Neural crest cell (in vitro differentiated cells): ENCODE measurements around the gene PGD. TPM values are rescaled to one million over a fixed set of nuclear protein-coding genes. Genes with fewer than 3 reads are reported as not detected.
A peak's percentile ranks its signal among the peaks of the same experiment; 100 is the strongest.

Experiments
- DNase-seq: peaks from one replicate; pipeline ENCODE4 v3.0.0; 2021; ENCODE audit warnings: low read depth, mixed read lengths, low spot score
- H3K27ac Mint-ChIP-seq: one replicate; pipeline ENCODE4 v1.8.0; 2021; ENCODE audit warnings: mild to moderate bottlenecking, mixed read lengths; ENCODE audit not compliant: unreplicated experiment
- H3K27me3 Mint-ChIP-seq: 2 replicates; pipeline ENCODE4 v1.8.0; 2021; ENCODE audit warnings: low read depth, mild to moderate bottlenecking, mixed read lengths
- H3K36me3 Mint-ChIP-seq: 2 replicates; pipeline ENCODE4 v1.8.0; 2021; ENCODE audit warnings: low read depth, mild to moderate bottlenecking, mixed read lengths
- H3K4me1 Mint-ChIP-seq: 2 replicates; pipeline ENCODE4 v1.8.0; 2021; ENCODE audit warnings: mixed read lengths
- H3K4me3 Mint-ChIP-seq: one replicate; pipeline ENCODE4 v1.8.0; 2021; ENCODE audit warnings: mild to moderate bottlenecking, mixed read lengths
- H3K9me3 Mint-ChIP-seq: 2 replicates; pipeline ENCODE4 v1.8.0; 2021; ENCODE audit warnings: mixed read lengths
- CTCF ChIP-seq: fragments of 200-600 bp; sonication (generic); conservative IDR thresholded peaks from 2 replicates; pipeline ENCODE4 v1.5.0; 2021; ENCODE audit warnings: antibody characterized with exemption, mild to moderate bottlenecking
- total RNA-seq: library from RNA; stranded (reverse); gene quantifications from 2 replicates; pipeline ENCODE4 v1.2.1, GENCODE V29; 2021

The PGD gene
- total RNA-seq, 1 donor from 2014 or later = 496 TPM

- Mint-ChIP-seq H3K27me3 (no peaks in the 10 kb centered on the region), H3K9me3 (no peaks in the 10 kb centered on the region), H3K36me3 (no peaks in the 10 kb centered on the region), H3K27ac (no peak overlapping the region), H3K4me3 (peak overlapping the region; percentile 4), H3K4me1 (peaks cover 8% of the 10 kb centered on the region)
- TF ChIP-seq CTCF = no peak
- no peak for DNase-seq
Observed at GRCh38 chr1:10438677-10439163, 39.9 kb downstream of the PGD start.

- no peak overlapping the region for H3K4me3 Mint-ChIP-seq
- H3K27ac Mint-ChIP-seq = no peak overlapping the region
- H3K36me3 Mint-ChIP-seq = no peaks in the 10 kb centered on the region
- no peaks in the 10 kb centered on the region for H3K27me3 Mint-ChIP-seq
- TF ChIP-seq CTCF = no peak
- H3K4me1 Mint-ChIP-seq = peaks cover 6% of the 10 kb centered on the region
- no peak for DNase-seq
- no peaks in the 10 kb centered on the region for H3K9me3 Mint-ChIP-seq
Observed at GRCh38 chr1:10440305-10440704, 41.4 kb downstream of the PGD start.

- no peaks in the 10 kb centered on the region for H3K27me3 Mint-ChIP-seq
- no peaks in the 10 kb centered on the region for H3K9me3 Mint-ChIP-seq
- H3K4me3 Mint-ChIP-seq = no peak overlapping the region
- H3K36me3 Mint-ChIP-seq = no peaks in the 10 kb centered on the region
- no peak overlapping the region for H3K27ac Mint-ChIP-seq
- no peak for TF ChIP-seq CTCF
- no peak for DNase-seq
- H3K4me1 Mint-ChIP-seq = peaks cover 6% of the 10 kb centered on the region
Observed at GRCh38 chr1:10440794-10441193, 41.9 kb downstream of the PGD start.

- Mint-ChIP-seq H3K27me3 (no peaks in the 10 kb centered on the region), H3K4me1 (no peaks in the 10 kb centered on the region), H3K9me3 (no peaks in the 10 kb centered on the region), H3K4me3 (no peak overlapping the region), H3K27ac (no peak overlapping the region), H3K36me3 (peaks cover 3% of the 10 kb centered on the region)
- no peak for DNase-seq
- TF ChIP-seq CTCF = no peak
Observed at GRCh38 chr1:10444248-10444647, 45.4 kb downstream of the PGD start.

- TF ChIP-seq CTCF = no peak
- H3K4me3 Mint-ChIP-seq = no peak overlapping the region
- no peak overlapping the region for H3K27ac Mint-ChIP-seq
- H3K27me3 Mint-ChIP-seq = no peaks in the 10 kb centered on the region
- H3K36me3 Mint-ChIP-seq = peaks cover 3% of the 10 kb centered on the region
- H3K4me1 Mint-ChIP-seq = peaks cover 3% of the 10 kb centered on the region
- H3K9me3 Mint-ChIP-seq = no peaks in the 10 kb centered on the region
- DNase-seq = no peak
Observed at GRCh38 chr1:10444795-10445397, 46.0 kb downstream of the PGD start.
